ENCODE results near the gene ELP2. TPM values are rescaled to one million over a fixed set of nuclear protein-coding genes. Genes with fewer than 3 reads are reported as not detected.

Gene ELP2
- total RNA-seq, 1 donor from 2014 or later, result 111 TPM

- no peaks in the 10 kb centered on the region for H3K36me3 Mint-ChIP-seq (ENCODE audit: insufficient read depth)
- H3K27me3 Mint-ChIP-seq, result peaks cover 37% of the 10 kb centered on the region
- DNase-seq (ENCODE audit: low spot score, unreplicated experiment), result no peak
- H3K4me1 Mint-ChIP-seq (ENCODE audit: low read depth), result no peaks in the 10 kb centered on the region
- no peaks in the 10 kb centered on the region for H3K9me3 Mint-ChIP-seq (ENCODE audit: low read depth)
- no peak for TF ChIP-seq CTCF (IDR thresholded peaks at IDR 0.05; ENCODE audit: unreplicated experiment)
- H3K4me3 Mint-ChIP-seq (ENCODE audit: low read depth), result no peak overlapping the region
- H3K27ac Mint-ChIP-seq, result no peak overlapping the region
Observed at GRCh38 chr18:36181441-36181840, 51.7 kb downstream of the ELP2 start.

- Mint-ChIP-seq H3K27ac (no peak overlapping the region), H3K27me3 (peaks cover 39% of the 10 kb centered on the region), H3K9me3 (ENCODE audit: low read depth) (no peaks in the 10 kb centered on the region), H3K36me3 (ENCODE audit: insufficient read depth) (no peaks in the 10 kb centered on the region), H3K4me3 (ENCODE audit: low read depth) (no peak overlapping the region), H3K4me1 (ENCODE audit: low read depth) (no peaks in the 10 kb centered on the region)
- no peak for TF ChIP-seq CTCF (IDR thresholded peaks at IDR 0.05; ENCODE audit: unreplicated experiment)
- no peak for DNase-seq (ENCODE audit: low spot score, unreplicated experiment)
Observed at GRCh38 chr18:36181898-36182506, 52.3 kb downstream of the ELP2 start.

GRCh38 chr18:36183033-36183432 is 53.3 kb downstream of the ELP2 start:
- Mint-ChIP-seq H3K9me3 (ENCODE audit: low read depth) (no peaks in the 10 kb centered on the region), H3K4me1 (ENCODE audit: low read depth) (no peaks in the 10 kb centered on the region), H3K27me3 (peaks cover 45% of the 10 kb centered on the region), H3K4me3 (ENCODE audit: low read depth) (no peak overlapping the region), H3K27ac (no peak overlapping the region), H3K36me3 (ENCODE audit: insufficient read depth) (no peaks in the 10 kb centered on the region)
- DNase-seq (ENCODE audit: low spot score, unreplicated experiment), result no peak
- TF ChIP-seq CTCF (IDR thresholded peaks at IDR 0.05; ENCODE audit: unreplicated experiment), result no peak

GRCh38 chr18:36183987-36184386 is 54.3 kb downstream of the ELP2 start:
- no peak overlapping the region for H3K4me3 Mint-ChIP-seq (ENCODE audit: low read depth)
- peaks cover 55% of the 10 kb centered on the region for H3K27me3 Mint-ChIP-seq
- no peak for TF ChIP-seq CTCF (IDR thresholded peaks at IDR 0.05; ENCODE audit: unreplicated experiment)
- no peaks in the 10 kb centered on the region for H3K9me3 Mint-ChIP-seq (ENCODE audit: low read depth)
- H3K4me1 Mint-ChIP-seq (ENCODE audit: low read depth), result peaks cover 3% of the 10 kb centered on the region
- no peaks in the 10 kb centered on the region for H3K36me3 Mint-ChIP-seq (ENCODE audit: insufficient read depth)
- no peak for DNase-seq (ENCODE audit: low spot score, unreplicated experiment)
- no peak overlapping the region for H3K27ac Mint-ChIP-seq

GRCh38 chr18:36185157-36185556 is 55.5 kb downstream of the ELP2 start:
- H3K27ac Mint-ChIP-seq, result no peak overlapping the region
- no peak for TF ChIP-seq CTCF (IDR thresholded peaks at IDR 0.05; ENCODE audit: unreplicated experiment)
- no peak overlapping the region for H3K4me3 Mint-ChIP-seq (ENCODE audit: low read depth)
- no peaks in the 10 kb centered on the region for H3K36me3 Mint-ChIP-seq (ENCODE audit: insufficient read depth)
- no peaks in the 10 kb centered on the region for H3K9me3 Mint-ChIP-seq (ENCODE audit: low read depth)
- peaks cover 3% of the 10 kb centered on the region for H3K4me1 Mint-ChIP-seq (ENCODE audit: low read depth)
- peaks cover 67% of the 10 kb centered on the region for H3K27me3 Mint-ChIP-seq
- DNase-seq (ENCODE audit: low spot score, unreplicated experiment), result no peak

Measured in progenitor cell of endocrine pancreas (in vitro differentiated cells).